HG02981 (cell line): ENCODE results near the gene SLC35D1.
"Not testable (repeated sequence)": the region's sequence is repeated elsewhere in the genome, so short reads cannot be mapped to it uniquely, and the experiment has no call there.

Experiments used
- ATAC-seq: cut with Tn5 transposase; IDR thresholded peaks from one replicate; pipeline ENCODE4 v1.9.1; 2021; ENCODE audit warnings: mild to moderate bottlenecking, moderate library complexity; ENCODE audit not compliant: unreplicated experiment

The SLC35D1 gene

GRCh38 chr1:66993076-66993475, 60.9 kb downstream of the SLC35D1 start:
- ATAC-seq = no peak

GRCh38 chr1:66985835-66986234, 68.1 kb downstream of the SLC35D1 start:
- ATAC-seq = no peak

DNA sequence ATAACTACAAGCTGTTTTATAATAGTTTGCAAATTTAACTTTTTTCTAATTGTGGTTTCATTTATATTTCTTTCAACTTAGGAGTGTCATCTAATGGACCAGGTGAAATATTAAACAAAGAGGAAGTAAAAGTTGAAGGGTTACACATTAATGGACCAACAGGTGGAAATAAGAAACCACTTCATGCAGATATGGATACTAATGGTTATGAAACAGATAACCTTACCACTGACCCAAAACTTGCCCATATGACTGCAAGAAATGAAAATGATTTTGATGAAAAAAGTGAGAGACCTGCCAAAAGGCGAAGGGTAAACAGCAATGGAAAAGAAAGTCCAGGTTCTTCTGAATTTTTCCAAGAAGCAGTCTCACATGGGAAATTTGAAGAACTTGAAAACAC, 69.5 kb downstream of the SLC35D1 start:
- peak; percentile 86 for ATAC-seq

- peak; percentile 43 for ATAC-seq
Measured at GRCh38 chr1:66982561-66983260, 71.2 kb downstream of the SLC35D1 start.

- no peak for ATAC-seq
Measured at GRCh38 chr1:66981679-66982078, 72.3 kb downstream of the SLC35D1 start.

- no peak for ATAC-seq
Measured at GRCh38 chr1:66980745-66981367, 73.1 kb downstream of the SLC35D1 start.

DNA sequence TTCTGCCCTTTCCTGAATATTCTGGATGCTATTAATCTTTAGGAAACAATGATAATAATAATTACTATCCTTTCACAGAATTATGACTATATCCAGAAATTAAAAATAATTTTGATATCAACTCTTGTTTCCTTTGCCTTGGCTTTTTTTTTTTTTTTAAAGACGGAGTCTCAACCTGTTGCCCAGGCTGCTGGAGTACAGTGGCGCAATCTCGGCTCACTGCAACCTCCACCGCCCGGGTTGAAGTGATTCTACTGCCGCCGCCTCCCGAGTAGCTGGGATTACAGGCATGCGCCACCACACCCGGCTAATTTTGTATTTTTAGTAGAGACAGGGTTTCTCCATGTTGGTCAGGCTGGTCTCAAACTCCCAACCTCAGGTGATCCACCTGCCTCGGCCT, 74.3 kb downstream of the SLC35D1 start:
- ATAC-seq = not testable (repeated sequence)

GRCh38 chr1:66978201-66978600, 75.7 kb downstream of the SLC35D1 start:
- no peak for ATAC-seq

- ATAC-seq = no peak
Measured at GRCh38 chr1:66968574-66968973, 85.4 kb downstream of the SLC35D1 start.

- not testable (repeated sequence) for ATAC-seq
Measured at GRCh38 chr1:66966188-66966873, 87.6 kb downstream of the SLC35D1 start.

DNA sequence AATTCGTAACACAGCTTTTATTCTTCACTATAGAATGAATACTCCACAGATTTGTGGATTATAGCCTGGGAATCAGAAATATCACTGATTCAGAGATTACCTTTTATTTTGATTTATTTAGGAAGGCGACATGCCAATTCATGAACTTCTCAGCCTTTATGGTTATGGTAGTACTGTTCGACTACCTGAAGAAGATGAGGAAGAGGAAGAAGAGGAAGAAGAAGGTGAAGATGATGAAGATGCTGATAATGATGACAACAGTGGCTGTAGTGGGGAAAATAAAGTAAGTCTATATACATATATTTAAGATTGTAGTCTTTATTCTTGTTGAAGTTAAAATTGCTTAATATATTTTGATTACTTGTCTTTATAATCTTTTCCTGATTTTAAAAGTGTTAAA, 96.0 kb downstream of the SLC35D1 start:
- no peak for ATAC-seq

DNA sequence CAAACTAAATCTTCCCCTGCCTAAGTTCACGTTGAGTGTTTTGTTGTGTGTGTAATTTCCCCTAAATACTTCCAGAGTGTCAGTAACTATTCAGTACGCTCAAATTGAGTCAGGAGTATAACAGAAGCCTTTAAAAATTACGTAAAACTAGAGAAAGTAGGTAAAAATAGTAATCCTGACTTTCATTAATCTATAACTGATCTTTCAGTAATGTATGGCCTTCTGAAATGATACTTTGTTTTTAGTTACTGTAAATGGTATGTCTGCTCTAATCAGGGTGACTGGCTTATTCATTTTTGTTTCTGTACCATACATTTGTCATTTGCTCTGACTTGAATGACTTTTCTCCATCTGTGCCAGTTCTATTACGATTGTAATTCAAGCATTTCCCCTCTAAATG, 99.7 kb downstream of the SLC35D1 start:
- peak; percentile 87 for ATAC-seq

- no peak for ATAC-seq
Measured at GRCh38 chr1:66951513-66951912, 102.4 kb downstream of the SLC35D1 start.
